ENCODE data around the gene RPN1.

Gene RPN1

GRCh38 chr3:128576290-128576689 lies 74.3 kb downstream of the RPN1 start:
- no peak for DNase-seq

GRCh38 chr3:128575777-128576176 lies 74.8 kb downstream of the RPN1 start:
- DNase-seq, result no peak

GRCh38 chr3:128573707-128574162 lies 76.9 kb downstream of the RPN1 start:
- no peak for DNase-seq

DNA sequence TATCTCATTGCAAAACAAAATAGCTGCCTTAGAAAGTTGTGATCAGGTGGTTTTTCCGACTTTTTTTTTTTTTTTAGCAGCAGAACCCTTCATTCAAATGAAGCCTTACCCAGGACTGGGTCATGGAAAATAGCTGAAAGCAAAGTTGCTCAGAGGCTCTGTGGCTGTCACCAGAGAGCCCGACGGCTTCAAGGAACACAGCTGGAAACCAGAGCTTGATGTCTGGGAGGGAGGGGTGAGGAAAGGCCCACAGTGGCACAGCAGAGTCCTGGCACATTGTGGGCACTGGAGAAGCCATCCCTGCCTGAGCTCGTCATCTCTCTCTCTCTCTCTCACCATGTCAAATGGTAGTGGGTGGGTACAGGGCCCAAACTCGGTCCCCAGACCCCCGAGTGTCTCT lies 77.5 kb downstream of the RPN1 start:
- peak; percentile 16 for DNase-seq

DNA sequence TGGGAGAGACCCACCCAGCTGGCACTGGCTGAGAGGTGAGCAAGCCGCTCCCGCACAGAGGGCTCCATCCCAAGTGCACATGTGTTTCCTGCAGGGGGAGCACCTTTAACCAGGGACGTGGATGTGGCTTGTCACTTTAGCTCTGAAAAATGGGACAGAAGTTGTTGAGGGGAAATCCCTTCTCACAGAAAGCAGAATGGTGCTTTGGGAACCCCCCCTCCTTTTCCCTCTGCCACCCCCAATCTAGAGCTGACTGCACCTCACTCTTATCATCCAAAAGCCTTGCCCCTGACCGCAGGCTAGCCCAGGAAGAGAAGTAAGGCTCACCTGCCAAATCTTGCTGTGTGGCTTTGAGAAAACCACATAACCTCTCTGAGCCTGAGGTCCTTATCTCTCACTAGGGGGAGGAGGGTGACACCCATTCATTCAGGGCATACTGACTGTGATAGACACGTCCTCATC lies 77.9 kb downstream of the RPN1 start:
- peak; percentile 33 for DNase-seq

GRCh38 chr3:128572013-128572412 lies 78.6 kb downstream of the RPN1 start:
- DNase-seq, result no peak
